Cortex of kidney (tissue), 1 donor: Measurements from ENCODE around the gene SMIM35.

Source experiments
- DNase-seq: peaks from one replicate; lab custom pipeline; 2025; lab: John Stamatoyannopoulos, UW

The SMIM35 gene

DNA sequence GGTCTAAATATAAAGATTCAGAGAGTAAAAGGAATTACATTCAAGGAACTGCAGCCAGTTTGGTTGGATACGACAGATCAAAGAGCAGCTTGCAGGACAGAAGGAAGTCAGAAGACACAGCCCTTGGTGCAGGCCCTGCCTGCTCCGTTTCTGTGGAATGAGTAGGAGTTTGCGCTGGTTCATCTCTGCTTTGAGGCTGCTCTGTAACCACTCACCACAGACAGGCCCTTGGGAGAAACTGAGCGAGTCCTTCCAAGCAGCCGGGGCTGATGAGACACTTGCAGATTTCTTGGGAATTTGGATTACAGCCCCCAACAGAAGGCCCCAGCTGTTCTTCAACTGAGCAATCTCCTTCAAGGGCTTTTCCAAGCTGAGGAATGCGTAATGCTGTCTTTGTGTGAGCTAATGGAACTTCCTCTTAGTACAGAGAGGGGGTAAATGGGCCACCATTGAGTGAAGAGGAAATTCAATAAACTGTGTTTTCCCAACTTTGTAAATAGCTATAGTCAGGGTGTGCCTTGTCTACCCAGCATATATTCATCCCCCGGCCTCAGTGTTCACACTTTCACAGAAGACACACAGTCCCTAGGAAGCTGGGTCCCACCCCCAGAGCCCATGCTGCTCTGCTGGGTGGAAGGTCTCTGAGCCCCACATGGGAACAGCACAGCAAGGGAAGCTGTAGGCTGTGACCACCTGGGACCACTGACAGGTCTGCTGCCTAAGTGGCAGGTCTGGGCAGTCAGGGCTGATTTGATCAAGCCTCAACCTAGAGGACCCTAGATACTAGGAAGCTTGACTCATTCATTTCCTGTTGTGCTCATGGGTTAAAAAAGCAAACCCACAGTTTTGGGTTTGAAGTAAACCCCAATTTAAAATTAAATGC is 84.0 kb downstream of the SMIM35 start:
- no peak for DNase-seq

DNA sequence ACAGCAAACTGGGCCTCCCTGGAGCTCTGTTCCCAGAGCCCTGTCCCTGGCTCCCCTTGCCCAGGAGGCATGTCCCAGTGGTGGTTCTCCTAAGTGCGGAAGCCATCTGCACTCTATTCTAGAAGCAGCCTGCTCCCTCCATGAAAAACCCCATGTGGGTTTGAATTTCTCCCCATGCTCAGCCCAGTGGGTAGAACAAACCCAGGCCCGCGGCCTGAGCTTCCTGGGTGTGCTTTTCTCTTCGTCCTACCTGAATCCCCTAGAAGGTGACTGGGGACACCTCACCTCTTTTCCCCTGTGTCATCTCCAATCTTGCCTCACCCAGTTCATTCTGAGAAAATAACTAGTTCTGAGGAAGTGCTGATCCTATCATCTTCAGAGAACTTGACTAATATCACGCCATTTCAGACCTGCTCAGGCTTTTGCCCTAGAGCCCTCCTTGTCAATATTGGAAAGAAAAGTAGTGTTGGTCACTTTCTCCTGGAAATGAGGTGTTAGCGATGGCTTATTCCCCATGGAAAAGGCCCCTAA is 84.7 kb downstream of the SMIM35 start:
- DNase-seq: no peak

DNA sequence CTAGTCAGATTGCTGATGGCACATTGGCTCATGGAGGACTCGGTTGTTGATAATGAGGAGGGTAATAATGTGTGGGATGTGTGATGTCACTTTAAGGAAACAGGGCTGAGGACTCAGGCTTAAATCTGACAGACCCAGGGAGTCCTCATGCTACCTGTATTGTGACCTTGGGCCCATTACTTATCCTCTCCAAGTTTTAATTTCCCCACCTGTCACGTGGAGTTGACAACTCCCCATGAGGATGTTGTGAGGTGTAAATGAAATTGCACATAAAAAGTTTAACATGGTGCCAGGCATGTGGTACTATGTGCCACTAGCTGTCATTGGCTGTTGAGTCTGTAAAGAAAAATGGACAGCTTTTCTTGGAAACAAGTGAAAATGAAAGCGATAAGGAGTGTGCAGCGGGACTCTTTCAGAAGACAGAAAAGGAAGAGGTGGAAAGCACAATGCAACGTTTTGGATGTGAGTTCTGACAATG is 85.2 kb downstream of the SMIM35 start:
- DNase-seq: no peak

DNA sequence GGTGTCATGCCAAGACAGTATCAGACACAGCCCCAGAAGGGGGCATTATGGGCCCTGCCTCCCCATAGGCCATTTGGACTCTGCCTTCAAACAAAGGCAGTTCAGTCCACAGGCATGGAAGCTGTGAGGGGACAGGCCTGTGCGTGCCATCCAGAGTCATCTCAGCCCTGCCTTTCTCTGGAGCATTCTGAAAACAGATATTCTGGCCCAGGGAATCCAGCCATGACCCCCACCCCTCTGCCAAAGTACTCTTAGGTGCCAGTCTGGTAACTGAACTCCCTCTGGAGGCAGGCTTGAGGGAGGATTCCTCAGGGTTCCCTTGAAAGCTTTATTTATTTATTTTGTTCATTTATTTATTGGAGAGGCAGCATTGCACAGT is 85.9 kb downstream of the SMIM35 start:
- no peak for DNase-seq

DNA sequence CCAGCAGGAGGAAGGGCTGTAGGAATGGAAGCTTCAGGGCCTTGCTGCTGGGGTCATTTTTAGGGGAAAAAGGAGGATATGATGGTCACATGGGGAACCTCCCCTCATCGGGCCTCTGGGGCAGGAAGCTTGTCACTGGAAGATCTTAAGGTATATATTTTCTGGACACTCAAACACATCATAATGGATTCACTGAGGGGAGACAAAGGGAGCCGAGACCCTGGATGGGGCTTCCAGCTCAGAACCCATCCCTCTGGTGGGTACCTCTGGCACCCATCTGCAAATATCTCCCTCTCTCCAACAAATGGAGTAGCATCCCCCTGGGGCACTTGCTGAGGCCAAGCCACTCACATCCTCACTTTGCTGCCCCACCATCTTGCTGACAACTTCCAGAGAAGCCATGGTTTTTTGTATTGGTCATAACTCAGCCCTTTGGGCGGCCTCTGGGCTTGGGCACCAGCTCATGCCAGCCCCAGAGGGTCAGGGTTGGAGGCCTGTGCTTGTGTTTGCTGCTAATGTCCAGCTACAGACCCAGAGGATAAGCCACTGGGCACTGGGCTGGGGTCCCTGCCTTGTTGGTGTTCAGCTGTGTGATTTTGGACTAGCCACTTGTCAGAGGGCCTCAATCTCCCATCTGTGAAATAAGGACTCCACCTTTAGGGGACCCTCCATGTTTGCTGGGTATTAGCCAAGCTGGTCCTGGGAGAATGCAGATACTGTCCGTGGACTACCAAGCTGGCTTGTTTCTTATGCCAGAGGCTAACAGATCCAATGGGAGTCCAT is 86.5 kb downstream of the SMIM35 start:
- no peak for DNase-seq

DNA sequence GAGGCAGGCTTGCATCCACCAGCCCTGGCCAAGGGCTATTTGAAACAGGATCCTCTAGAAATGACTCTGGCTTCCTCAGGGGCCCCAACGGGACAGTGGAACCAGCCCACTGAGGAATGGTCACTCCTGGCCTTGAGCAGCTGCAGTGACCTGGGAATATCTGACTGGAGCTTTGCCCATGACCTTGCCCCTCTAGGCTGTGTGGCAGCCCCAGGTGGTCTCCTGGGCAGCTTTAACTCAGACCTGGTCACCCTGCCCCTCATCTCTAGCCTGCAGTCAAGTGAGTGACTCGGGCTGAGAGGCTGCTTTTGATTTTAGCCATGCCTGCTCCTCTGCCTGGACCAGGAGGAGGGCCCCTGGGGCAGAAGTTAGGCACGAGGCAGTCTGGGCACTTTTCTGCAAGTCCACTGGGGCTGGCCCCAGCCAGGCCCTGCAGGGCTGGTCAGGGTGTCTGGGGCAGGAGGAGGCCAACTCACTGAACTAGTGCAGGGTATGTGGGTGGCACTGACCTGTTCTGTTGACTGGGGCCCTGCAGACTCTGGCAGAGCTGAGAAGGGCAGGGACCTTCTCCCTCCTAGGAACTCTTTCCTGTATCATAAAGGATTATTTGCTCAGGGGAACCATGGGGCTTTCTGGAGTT is 87.3 kb downstream of the SMIM35 start:
- DNase-seq: no peak

DNA sequence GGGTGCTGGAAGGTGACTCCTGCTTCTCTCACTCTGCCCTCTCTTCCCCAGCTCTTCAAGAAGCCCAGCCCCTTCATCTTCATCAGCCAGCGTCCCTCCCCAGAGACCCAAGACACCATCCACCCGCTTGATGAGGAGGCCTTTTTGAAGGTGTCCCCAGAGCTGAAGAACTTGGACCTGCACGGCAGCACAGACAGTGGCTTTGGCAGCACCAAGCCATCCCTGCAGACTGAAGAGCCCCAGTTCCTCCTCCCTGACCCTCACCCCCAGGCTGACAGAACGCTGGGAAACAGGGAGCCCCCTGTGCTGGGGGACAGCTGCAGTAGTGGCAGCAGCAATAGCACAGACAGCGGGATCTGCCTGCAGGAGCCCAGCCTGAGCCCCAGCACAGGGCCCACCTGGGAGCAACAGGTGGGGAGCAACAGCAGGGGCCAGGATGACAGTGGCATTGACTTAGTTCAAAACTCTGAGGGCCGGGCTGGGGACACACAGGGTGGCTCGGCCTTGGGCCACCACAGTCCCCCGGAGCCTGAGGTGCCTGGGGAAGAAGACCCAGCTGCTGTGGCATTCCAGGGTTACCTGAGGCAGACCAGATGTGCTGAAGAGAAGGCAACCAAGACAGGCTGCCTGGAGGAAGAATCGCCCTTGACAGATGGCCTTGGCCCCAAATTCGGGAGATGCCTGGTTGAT is 88.0 kb downstream of the SMIM35 start:
- no peak for DNase-seq

DNA sequence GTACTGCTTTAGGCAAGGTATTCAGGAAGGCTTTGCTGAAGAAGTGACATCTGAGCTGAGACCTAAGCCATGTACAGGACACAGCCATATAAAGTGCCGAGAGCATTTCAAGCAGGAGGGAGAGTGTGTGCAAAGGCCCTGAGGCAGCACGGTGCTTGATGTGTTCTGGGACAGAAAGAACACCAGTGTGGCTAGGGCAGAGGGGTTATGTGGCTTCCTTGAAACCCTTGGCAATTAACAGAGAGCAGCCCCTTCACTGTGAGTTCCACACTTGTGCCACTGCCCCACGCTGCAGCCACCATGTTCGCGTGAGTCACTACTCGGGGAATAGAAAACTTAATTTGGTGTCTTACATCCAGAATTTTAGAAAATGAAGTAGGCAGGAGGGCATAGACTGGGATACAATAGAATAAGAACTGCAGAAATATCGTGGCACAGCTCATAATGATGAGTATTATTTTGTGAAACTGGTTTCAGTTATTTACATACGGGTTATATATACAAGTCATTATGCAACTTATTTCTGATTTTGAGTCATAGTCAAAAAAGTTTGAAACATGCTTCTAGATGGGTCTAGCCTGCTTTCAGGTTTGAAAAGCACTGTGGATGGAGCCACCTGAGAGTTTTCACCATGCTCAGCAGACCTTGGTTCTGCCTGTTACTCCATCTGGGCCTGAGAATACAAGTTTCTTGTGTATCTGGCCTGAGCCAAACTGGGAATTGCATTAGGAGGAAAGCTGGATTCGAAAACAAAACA is 88.8 kb downstream of the SMIM35 start:
- DNase-seq: no peak

DNA sequence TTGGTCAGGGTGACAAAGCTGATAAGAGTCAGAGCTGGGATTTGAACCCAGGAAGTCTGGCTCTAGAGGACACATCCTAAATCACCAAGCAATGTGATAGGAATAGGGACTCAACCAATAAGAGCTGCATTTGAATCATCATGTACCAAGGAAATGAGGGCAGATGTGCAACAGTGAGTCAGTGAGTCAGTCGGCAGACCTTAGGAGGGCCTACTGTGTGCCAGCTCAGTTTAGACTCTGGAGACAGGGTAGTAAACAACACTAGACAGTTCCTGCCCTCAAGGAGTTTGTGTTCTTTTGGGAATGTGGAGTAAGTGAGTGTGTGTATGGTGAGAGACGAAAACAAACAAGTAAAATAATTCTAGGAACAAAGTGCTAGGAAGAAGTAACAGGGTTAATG is 89.4 kb downstream of the SMIM35 start:
- no peak for DNase-seq

DNA sequence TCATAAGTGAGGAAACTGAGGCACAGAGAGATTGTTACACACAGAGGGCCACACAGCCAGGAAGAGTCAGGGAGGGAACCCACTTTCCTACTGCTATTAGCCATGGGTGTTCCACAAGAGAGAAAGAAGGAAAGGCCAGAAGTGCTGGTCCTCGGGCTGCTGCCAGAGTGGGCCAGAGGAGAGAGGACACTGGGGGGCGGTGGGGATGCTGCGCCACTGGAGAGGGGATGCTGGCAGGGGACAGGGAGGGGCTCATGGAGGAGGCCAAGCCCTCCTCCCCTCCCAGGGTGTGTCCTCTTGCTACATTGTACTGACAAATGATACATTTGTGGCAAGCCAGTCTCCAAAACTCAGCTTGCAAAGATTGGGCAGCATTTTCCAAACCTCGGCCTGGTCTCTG is 90.7 kb downstream of the SMIM35 start:
- no peak for DNase-seq

DNA sequence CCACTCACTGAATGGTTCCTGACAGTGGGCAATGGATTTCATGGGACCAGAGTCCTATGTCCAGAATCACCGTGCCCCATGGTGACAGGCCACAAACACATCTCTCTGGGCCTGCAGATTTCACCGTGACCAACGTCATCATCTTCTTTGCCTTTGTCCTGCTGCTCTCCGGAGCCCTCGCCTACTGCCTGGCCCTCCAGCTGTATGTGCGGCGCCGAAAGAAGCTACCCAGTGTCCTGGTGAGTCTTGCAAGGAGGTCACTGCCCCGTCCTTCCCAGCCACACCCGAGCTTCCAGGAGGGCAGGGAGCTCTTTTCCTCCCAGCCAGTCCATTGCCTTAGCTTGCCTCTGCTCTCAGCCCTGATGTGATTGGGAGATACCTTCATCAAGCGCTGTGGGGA is 91.3 kb downstream of the SMIM35 start:
- no peak for DNase-seq

DNA sequence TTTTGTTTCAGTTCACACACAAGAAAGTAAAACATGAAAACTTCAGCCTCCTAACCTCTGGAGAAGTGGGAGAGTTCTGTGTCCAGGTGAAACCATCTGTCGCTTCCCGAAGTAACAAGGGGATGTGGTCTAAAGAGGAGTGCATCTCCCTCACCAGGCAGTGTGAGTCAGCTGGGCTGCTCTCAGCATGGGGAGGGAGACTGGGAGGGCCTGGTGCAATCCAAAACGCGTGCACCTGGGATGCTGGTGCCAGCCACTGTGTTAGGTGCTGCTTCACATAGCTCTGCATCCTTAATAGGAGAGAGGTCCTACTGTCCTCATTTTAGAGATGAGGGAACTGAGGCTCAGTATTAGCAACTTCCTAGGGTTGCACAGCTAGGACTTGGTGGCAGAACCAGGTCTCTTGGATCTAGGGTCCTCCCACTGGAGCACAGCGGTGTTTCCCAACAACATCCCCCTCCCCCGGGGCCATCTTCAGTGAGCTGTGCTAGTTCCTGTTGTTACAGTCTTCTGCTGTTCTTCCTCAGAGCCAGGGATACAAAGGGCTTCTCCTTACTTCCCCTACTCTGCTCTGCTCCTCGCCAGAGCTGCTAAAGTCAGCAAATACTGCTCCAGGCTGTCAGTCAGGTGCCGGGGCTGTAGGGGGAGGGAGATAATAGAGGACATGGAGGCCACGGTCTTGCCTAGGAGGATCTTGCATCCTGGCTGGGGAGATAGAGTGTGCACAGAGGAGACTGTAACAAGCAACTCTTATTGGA is 92.6 kb downstream of the SMIM35 start:
- DNase-seq: no peak

DNA sequence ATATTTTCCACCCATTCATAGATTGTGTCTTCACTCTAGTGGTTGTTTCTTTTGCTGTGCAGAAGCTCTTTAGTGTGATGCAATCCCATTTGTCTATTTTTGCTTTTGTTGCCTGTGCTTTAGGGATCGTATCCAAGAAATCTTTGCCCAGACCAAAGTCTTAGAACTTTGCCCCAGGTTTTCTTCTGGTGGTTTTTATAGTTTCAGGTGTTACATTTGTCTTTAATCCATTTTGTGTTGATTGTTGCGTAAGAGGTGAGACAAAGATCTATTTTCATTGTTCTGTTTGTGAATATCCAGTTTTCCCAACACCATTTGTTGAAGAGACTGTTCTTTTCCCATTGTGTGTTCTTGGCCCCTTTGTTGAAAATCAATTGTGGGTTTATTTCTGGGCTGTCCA is 94.1 kb downstream of the SMIM35 start:
- DNase-seq: no peak

DNA sequence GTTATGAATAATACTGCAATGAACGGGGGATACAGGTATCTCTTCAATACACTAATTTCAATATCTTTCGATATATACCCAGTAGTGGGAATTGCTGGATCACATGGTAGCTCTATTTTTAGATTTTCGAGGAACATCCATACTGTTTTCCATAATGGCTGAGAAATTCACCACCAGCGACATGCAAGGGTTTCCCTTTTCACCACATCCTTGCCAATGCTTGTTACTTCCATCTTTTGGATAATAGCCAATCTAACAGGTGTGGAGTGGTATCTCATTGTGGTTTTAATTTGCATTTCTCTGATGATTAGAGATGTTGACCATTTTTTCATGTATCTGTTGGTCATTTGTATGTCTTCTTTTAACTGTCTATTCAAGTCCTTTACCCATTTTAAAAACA is 94.6 kb downstream of the SMIM35 start:
- DNase-seq: no peak

DNA sequence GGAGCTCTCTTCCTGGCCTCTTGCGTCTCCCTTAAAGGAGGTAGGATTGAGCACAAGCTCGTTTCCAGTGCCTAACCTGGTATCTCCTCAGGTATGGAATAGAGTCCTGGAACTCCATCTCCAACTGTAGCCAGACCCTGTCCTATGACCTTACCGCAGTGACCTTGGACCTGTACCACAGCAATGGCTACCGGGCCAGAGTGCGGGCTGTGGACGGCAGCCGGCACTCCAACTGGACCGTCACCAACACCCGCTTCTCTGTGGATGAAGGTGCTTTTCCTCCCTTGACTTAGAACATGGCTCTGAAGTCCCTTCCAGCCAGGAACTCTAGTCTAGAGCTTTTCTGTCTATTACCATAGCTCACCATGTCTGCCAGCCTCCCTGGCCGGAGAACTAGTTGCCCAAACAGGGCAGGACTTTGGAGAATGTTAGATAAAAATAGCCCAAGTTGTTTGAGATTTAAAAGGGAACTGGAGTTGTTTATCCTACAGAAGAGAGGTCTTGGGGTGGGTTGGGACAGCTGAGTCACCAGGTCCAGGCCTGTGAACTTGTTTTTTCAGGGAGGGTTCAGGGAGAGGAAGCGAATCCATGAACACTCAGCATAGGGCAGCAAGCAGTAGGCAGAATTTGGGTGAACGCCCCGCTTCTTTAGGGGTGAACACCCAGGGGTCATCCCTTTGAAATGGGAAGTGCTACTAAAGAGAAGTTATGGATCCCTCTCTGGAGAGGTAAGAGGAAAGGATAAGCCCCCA is 97.2 kb downstream of the SMIM35 start:
- DNase-seq: no peak

DNA sequence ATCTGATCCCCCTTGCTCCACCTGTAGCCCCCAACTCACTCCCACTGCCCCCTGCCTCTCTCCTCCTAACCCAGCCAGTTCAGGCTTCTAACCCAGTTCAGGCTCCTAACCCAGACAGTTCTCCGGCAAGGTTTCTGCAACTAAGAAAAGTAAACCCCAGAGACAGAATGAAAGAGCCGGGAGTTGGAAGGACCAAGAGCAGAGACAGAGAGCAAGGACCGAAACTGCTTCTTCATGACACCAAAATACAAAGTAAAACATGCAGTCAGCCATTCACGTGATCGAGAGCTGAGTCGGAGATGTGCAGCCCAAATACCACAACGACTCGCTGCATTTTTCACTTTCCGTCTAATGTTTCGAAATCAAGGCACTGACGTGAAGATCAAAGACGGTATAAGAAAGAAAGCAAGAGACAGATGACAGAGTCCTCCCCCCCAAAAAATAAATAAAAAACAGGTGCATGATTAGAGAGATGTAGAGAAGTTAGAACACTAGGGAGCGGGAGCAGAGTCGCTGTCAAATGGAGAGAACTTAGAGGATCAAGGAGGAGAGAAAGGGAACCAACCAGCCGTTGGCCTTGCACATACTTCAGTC is 99.7 kb downstream of the SMIM35 start:
- DNase-seq: no peak

DNA sequence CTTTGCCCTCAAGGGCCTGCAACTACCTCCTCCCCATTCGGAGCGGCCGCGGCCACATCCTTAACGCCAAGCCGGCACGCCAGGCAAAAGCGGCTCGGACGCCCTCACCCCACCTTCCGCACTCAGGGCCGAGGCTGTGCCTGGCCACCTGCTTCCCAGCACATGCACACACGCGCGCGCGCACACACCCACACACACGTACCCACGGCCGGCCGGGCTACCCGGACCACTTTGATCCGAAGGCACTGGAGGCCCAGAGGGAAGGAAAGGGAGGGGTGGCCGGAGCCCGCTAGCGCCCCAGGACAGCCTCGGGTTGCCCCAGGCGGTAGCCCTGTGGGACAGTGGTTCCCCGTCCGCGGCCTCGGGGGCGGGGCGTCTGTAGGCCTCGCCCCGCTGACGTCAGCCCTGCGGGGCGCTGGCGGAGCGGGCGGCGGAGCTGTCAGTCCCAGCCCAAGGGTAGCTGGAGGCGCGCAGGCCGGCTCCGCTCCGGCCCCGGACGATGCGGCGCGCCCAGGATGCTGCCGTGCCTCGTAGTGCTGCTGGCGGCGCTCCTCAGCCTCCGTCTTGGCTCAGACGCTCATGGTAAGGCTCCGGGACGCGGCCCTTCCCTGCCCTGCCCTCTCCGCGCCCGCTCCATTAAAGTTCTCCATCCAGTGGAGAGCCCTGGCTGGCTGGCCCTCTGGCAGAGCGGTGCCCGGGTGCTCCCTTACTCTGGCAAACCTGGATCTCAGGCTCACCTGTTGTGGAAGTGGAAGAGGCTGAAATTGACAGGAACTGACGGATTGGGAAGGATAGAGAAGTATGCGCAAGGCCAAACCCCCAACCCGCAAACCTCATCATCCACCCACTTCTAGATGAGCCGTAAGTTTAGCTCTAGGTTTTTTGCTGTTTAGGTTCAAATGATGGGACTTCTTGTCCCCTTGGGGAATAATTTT is 100.5 kb downstream of the SMIM35 start, which contains the start of gene IL10RA:
Gene IL10RA, plus strand, starts transcription at position 442 of the 935 bp plus-strand sequence. Its CDS starts 74 bp downstream, at position 516.
- no peak for DNase-seq

DNA sequence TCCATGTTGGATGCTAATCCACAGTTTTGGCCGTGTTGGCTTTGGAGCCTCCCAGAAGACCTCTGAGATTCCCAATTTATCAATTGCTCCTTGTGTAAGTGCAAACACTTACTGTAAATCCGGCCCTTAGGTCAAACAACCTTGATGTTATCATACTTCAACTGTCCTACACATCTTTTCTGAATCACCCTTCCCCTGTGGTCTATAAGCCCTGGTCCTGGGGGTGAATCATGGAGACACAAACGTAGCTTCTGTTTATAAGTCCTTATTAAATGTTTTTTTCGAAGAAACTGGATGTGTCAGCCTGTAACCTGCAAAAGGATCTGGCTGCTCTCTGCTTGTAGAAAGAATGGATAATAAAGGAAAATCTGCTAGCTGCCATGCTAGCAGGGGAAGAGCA is 102.3 kb downstream of the SMIM35 start:
- DNase-seq: no peak
